WTC11 (cell line): Measurements from ENCODE around the gene CCDC141. TPM values are rescaled to one million over a fixed set of nuclear protein-coding genes. Genes with fewer than 3 reads are reported as not detected.

Experiments used
- ATAC-seq: fragments of 200-7000 bp; cut with Tn5 transposase; 2 replicates; pipeline ENCODE4 v1.10.0; 2021; ENCODE audit warnings: mild to moderate bottlenecking, moderate library complexity
- CTCF ChIA-PET: fragments of 300-600 bp; sonication (Branson Sonifier 250); formaldehyde crosslinking; loops from one replicate; lab custom pipeline; 2021; ENCODE audit warnings: antibody characterized with exemption; lab: Charles Lee
- POLR2A ChIA-PET: fragments of 350-600 bp; sonication (Branson Sonifier 250); formaldehyde crosslinking; loops from one replicate; lab custom pipeline; 2021; ENCODE audit warnings: antibody characterized with exemption; lab: Charles Lee
- DNase-seq: peaks from one replicate; pipeline ENCODE4 v3.0.0; 2021; ENCODE audit warnings: low spot score
- H3K27ac Mint-ChIP-seq: 2 replicates; pipeline ENCODE4 v1.8.0; 2021; ENCODE audit warnings: mixed read lengths
- H3K27me3 Mint-ChIP-seq: 2 replicates; pipeline ENCODE4 v1.8.0; 2021; ENCODE audit warnings: low read depth, mild to moderate bottlenecking, moderate library complexity, mixed read lengths
- H3K36me3 Mint-ChIP-seq: 2 replicates; pipeline ENCODE4 v1.8.0; 2021; ENCODE audit warnings: mixed read lengths
- H3K4me1 Mint-ChIP-seq: 2 replicates; pipeline ENCODE4 v1.8.0; 2022; ENCODE audit warnings: mixed read lengths
- H3K4me3 Mint-ChIP-seq: 2 replicates; pipeline ENCODE4 v1.8.0; 2021; ENCODE audit warnings: mild to moderate bottlenecking, moderate library complexity, mixed read lengths
- H3K9me3 Mint-ChIP-seq: 2 replicates; pipeline ENCODE4 v1.8.0; 2021; ENCODE audit warnings: mixed read lengths
- ATF1 ChIP-seq: sonication (generic); formaldehyde crosslinking; IDR thresholded peaks from 2 replicates; pipeline ENCODE4 v1.8.1; 2023; ENCODE audit warnings: mild to moderate bottlenecking, moderate library complexity, missing genetic modification reagents
- ETV6 ChIP-seq: sonication (generic); formaldehyde crosslinking; IDR thresholded peaks from 2 replicates; pipeline ENCODE4 v1.8.1; 2022; ENCODE audit warnings: mild to moderate bottlenecking, missing genetic modification reagents
- HMGA2 ChIP-seq: fragments of 250-450 bp; sonication (Bioruptor Pico); IDR thresholded peaks from 2 replicates; pipeline ENCODE4 v1.4.0; 2021; ENCODE audit warnings: mild to moderate bottlenecking, moderate library complexity
- IRF2 ChIP-seq: sonication (generic); formaldehyde crosslinking; IDR thresholded peaks from 2 replicates; pipeline ENCODE4 v1.8.0; 2022; ENCODE audit warnings: low read depth, missing genetic modification reagents, borderline replicate concordance
- JAZF1 ChIP-seq: fragments of 250-450 bp; sonication (Bioruptor Pico); IDR thresholded peaks from 2 replicates; pipeline ENCODE4 v1.9.0; 2021; ENCODE audit warnings: moderate library complexity, mild to moderate bottlenecking, inconsistent platforms
- MYBL2 ChIP-seq: sonication (generic); formaldehyde crosslinking; IDR thresholded peaks from 2 replicates; pipeline ENCODE4 v1.8.1; 2023; ENCODE audit warnings: mild to moderate bottlenecking, moderate library complexity, missing genetic modification reagents
- NFYB ChIP-seq: sonication (generic); formaldehyde crosslinking; conservative IDR thresholded peaks from 2 replicates; pipeline ENCODE4 v1.8.0; 2022; ENCODE audit warnings: low read depth, missing genetic modification reagents
- OVOL2 ChIP-seq: fragments of 250-450 bp; sonication (Bioruptor Pico); IDR thresholded peaks from 2 replicates; pipeline ENCODE4 v1.9.0; 2021; ENCODE audit warnings: mild to moderate bottlenecking, borderline replicate concordance
- PRRX2 ChIP-seq: fragments of 250-450 bp; sonication (Bioruptor Pico); IDR thresholded peaks from 2 replicates; pipeline ENCODE4 v1.8.0; 2021; ENCODE audit warnings: mild to moderate bottlenecking
- RORB ChIP-seq: fragments of 250-450 bp; sonication (Bioruptor Pico); IDR thresholded peaks from 2 replicates; pipeline ENCODE4 v1.9.0; 2021; ENCODE audit warnings: mild to moderate bottlenecking
- SMAD3 ChIP-seq: sonication (generic); formaldehyde crosslinking; IDR thresholded peaks from 2 replicates; pipeline ENCODE4 v1.8.0; 2022; ENCODE audit warnings: missing genetic modification reagents, mild to moderate bottlenecking, borderline replicate concordance
- SMAD4 ChIP-seq: sonication (generic); formaldehyde crosslinking; IDR thresholded peaks from 2 replicates; pipeline ENCODE4 v1.8.0; 2022; ENCODE audit warnings: mild to moderate bottlenecking, missing genetic modification reagents
- SOX15 ChIP-seq: fragments of 250-450 bp; sonication (Bioruptor Pico); IDR thresholded peaks from 2 replicates; pipeline ENCODE4 v1.9.0; 2021; ENCODE audit warnings: mild to moderate bottlenecking
- SP1 ChIP-seq: sonication (generic); formaldehyde crosslinking; conservative IDR thresholded peaks from 2 replicates; pipeline ENCODE4 v1.8.1; 2022; ENCODE audit warnings: missing genetic modification reagents
- TEAD1 ChIP-seq: sonication (generic); formaldehyde crosslinking; IDR thresholded peaks from 2 replicates; pipeline ENCODE4 v1.8.0; 2022; ENCODE audit warnings: mild to moderate bottlenecking, missing genetic modification reagents
- TEAD4 ChIP-seq: sonication (generic); formaldehyde crosslinking; IDR thresholded peaks from 2 replicates; pipeline ENCODE4 v1.8.0; 2022; ENCODE audit warnings: mild to moderate bottlenecking, missing genetic modification reagents
- ZBTB21 ChIP-seq: sonication (generic); formaldehyde crosslinking; IDR thresholded peaks from 2 replicates; pipeline ENCODE4 v1.8.1; 2023; ENCODE audit warnings: mild to moderate bottlenecking, missing genetic modification reagents, borderline replicate concordance
- ZNF232 ChIP-seq: sonication (generic); formaldehyde crosslinking; IDR thresholded peaks from 2 replicates; pipeline ENCODE4 v1.8.0; 2022; ENCODE audit warnings: mild to moderate bottlenecking, missing genetic modification reagents
- ZNF263 ChIP-seq: sonication (generic); formaldehyde crosslinking; IDR thresholded peaks from 2 replicates; pipeline ENCODE4 v1.8.1; 2022; ENCODE audit warnings: low read depth, mild to moderate bottlenecking, moderate library complexity, missing genetic modification reagents
- ZNF317 ChIP-seq: sonication (generic); formaldehyde crosslinking; IDR thresholded peaks from 2 replicates; pipeline ENCODE4 v1.8.1; 2023; ENCODE audit warnings: low read depth, mild to moderate bottlenecking, moderate library complexity, missing genetic modification reagents, borderline replicate concordance
- total RNA-seq: library from RNA; stranded (reverse); gene quantifications from 3 replicates; pipeline ENCODE4 v1.2.3, GENCODE V29; 2021
- TF ChIP-seq, protein P1 (sequence below): fragments of 250-450 bp; sonication (Bioruptor Pico); IDR thresholded peaks from 2 replicates; pipeline ENCODE4 v1.9.0; 2021; ENCODE audit warnings: moderate library complexity, mild to moderate bottlenecking, inconsistent platforms, borderline replicate concordance
- TF ChIP-seq, protein P2 (sequence below): sonication (generic); formaldehyde crosslinking; IDR thresholded peaks from 2 replicates; pipeline ENCODE4 v1.8.1; 2023; ENCODE audit warnings: mild to moderate bottlenecking, missing genetic modification reagents, moderate library complexity
- TF ChIP-seq, protein P3 (sequence below): sonication (generic); formaldehyde crosslinking; conservative IDR thresholded peaks from 2 replicates; pipeline ENCODE4 v1.8.1; 2023; ENCODE audit warnings: mild to moderate bottlenecking, low read depth, missing genetic modification reagents, moderate library complexity
- TF ChIP-seq, protein P4 (sequence below): sonication (generic); formaldehyde crosslinking; IDR thresholded peaks from 2 replicates; pipeline ENCODE4 v1.8.0; 2022; ENCODE audit warnings: missing genetic modification reagents
- TF ChIP-seq, protein P5 (sequence below): sonication (generic); formaldehyde crosslinking; IDR thresholded peaks from 2 replicates; pipeline ENCODE4 v1.8.0; 2022; ENCODE audit warnings: mild to moderate bottlenecking, missing genetic modification reagents
- TF ChIP-seq, protein P6 (sequence below): sonication (generic); formaldehyde crosslinking; IDR thresholded peaks from 2 replicates; pipeline ENCODE4 v1.8.1; 2022; ENCODE audit warnings: low read depth, missing genetic modification reagents, borderline replicate concordance

CCDC141 gene
- total RNA-seq, 1 experiment from 2014 or later, result 8.5 TPM

DNA sequence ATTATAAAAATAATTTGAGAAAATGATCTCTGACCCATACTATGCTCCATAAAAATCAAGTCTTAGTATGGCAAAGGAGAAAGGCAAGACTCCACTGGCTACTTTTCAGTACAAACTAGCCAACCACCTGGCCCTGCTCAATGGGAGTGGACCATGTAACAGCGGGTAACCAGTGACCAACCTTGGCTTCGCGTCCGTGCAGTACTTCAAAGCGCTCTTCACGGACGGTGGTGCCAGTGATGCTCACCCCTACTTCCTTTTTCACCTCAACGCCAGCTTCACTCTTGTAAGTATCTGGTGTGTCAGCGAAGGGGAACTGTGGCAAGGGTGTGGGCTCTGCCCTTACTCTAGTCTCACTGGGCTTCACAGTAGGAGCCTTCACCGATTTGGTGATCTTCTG is 266.0 kb downstream of the CCDC141 start:
- Mint-ChIP-seq H3K27ac (no peak overlapping the region), H3K4me3 (no peak overlapping the region), H3K27me3 (no peaks in the 10 kb centered on the region), H3K36me3 (0 out of 2 replicates have a peak, but pooled peaks cover 3% of the 10 kb centered on the region), H3K4me1 (no peaks in the 10 kb centered on the region), H3K9me3 (no peaks in the 10 kb centered on the region)
- ChIA-PET POLR2A (no interaction called here), CTCF (interaction anchor here (1.0 kb wide), 1 partner anchor 22 kb away, joined by 3 read pairs; no protein-coding TSS in a partner anchor)
- ATAC-seq, result no peak
- TF ChIP-seq TEAD4 (CRISPR knock-in tag) (no peak), PRRX2 (no peak), SOX15 (CRISPR knock-in tag) (no peak), ZNF232 (CRISPR knock-in tag) (no peak), SMAD4 (CRISPR knock-in tag) (no peak), NFYB (no peak), OVOL2 (no peak), ZNF317 (no peak), HMGA2 (CRISPR knock-in tag) (no peak), ZBTB21 (no peak)
- TF ChIP-seq, protein P1, sequence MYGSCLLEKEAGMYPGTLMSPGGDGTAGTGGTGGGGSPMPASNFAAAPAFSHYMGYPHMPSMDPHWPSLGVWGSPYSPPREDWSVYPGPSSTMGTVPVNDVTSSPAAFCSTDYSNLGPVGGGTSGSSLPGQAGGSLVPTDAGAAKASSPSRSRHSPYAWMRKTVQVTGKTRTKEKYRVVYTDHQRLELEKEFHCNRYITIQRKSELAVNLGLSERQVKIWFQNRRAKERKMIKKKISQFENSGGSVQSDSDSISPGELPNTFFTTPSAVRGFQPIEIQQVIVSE (CRISPR knock-in tag), result no peak
- TF ChIP-seq, protein P2, sequence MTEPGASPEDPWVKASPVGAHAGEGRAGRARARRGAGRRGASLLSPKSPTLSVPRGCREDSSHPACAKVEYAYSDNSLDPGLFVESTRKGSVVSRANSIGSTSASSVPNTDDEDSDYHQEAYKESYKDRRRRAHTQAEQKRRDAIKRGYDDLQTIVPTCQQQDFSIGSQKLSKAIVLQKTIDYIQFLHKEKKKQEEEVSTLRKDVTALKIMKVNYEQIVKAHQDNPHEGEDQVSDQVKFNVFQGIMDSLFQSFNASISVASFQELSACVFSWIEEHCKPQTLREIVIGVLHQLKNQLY, result no peak
- TF ChIP-seq, protein P3, sequence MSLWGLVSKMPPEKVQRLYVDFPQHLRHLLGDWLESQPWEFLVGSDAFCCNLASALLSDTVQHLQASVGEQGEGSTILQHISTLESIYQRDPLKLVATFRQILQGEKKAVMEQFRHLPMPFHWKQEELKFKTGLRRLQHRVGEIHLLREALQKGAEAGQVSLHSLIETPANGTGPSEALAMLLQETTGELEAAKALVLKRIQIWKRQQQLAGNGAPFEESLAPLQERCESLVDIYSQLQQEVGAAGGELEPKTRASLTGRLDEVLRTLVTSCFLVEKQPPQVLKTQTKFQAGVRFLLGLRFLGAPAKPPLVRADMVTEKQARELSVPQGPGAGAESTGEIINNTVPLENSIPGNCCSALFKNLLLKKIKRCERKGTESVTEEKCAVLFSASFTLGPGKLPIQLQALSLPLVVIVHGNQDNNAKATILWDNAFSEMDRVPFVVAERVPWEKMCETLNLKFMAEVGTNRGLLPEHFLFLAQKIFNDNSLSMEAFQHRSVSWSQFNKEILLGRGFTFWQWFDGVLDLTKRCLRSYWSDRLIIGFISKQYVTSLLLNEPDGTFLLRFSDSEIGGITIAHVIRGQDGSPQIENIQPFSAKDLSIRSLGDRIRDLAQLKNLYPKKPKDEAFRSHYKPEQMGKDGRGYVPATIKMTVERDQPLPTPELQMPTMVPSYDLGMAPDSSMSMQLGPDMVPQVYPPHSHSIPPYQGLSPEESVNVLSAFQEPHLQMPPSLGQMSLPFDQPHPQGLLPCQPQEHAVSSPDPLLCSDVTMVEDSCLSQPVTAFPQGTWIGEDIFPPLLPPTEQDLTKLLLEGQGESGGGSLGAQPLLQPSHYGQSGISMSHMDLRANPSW (CRISPR knock-in tag), result no peak
- DNase-seq, result no peak

DNA sequence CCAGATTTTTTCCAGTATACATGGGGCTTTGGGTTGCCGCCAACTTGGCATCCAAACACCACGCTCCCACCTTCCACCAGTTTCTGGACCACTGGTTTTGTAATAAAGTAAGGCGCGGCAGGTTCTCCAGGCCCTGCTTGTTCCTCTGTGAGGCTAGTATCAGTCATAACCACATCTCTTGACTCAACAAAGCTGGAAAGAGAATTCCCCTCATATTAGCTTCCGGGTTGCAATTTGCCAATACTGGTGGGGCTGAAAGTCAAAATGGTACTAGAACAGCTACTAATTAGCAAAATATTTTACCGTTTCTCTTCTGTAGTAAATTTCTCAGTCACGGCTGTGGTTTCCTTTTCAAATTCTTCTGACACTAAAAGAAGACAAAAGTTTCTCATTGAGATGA is 267.7 kb downstream of the CCDC141 start:
- no peak overlapping the region for H3K4me3 Mint-ChIP-seq
- no peak overlapping the region for H3K27ac Mint-ChIP-seq
- ChIA-PET CTCF (interaction anchor here (0.5 kb wide), 1 partner anchor 260 kb away, joined by 5 read pairs; no protein-coding TSS in a partner anchor), POLR2A (no interaction called here)
- H3K9me3 Mint-ChIP-seq, result no peaks in the 10 kb centered on the region
- ATAC-seq, result no peak
- DNase-seq, result no peak
- no peaks in the 10 kb centered on the region for H3K27me3 Mint-ChIP-seq
- H3K4me1 Mint-ChIP-seq, result no peaks in the 10 kb centered on the region
- H3K36me3 Mint-ChIP-seq, result 0 out of 2 replicates have a peak, but pooled peaks cover 3% of the 10 kb centered on the region
- TF ChIP-seq SP1 (CRISPR knock-in tag) (no peak), ETV6 (CRISPR knock-in tag) (no peak), IRF2 (CRISPR knock-in tag) (no peak), ATF1 (no peak), SMAD4 (CRISPR knock-in tag) (no peak), ZNF263 (CRISPR knock-in tag) (no peak), TEAD1 (CRISPR knock-in tag) (no peak), RORB (CRISPR knock-in tag) (no peak), JAZF1 (CRISPR knock-in tag) (no peak), MYBL2 (CRISPR knock-in tag) (no peak), SMAD3 (no peak)
- TF ChIP-seq, protein P4, sequence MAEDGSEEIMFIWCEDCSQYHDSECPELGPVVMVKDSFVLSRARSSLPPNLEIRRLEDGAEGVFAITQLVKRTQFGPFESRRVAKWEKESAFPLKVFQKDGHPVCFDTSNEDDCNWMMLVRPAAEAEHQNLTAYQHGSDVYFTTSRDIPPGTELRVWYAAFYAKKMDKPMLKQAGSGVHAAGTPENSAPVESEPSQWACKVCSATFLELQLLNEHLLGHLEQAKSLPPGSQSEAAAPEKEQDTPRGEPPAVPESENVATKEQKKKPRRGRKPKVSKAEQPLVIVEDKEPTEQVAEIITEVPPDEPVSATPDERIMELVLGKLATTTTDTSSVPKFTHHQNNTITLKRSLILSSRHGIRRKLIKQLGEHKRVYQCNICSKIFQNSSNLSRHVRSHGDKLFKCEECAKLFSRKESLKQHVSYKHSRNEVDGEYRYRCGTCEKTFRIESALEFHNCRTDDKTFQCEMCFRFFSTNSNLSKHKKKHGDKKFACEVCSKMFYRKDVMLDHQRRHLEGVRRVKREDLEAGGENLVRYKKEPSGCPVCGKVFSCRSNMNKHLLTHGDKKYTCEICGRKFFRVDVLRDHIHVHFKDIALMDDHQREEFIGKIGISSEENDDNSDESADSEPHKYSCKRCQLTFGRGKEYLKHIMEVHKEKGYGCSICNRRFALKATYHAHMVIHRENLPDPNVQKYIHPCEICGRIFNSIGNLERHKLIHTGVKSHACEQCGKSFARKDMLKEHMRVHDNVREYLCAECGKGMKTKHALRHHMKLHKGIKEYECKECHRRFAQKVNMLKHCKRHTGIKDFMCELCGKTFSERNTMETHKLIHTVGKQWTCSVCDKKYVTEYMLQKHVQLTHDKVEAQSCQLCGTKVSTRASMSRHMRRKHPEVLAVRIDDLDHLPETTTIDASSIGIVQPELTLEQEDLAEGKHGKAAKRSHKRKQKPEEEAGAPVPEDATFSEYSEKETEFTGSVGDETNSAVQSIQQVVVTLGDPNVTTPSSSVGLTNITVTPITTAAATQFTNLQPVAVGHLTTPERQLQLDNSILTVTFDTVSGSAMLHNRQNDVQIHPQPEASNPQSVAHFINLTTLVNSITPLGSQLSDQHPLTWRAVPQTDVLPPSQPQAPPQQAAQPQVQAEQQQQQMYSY, result no peak
- TF ChIP-seq, protein P5, sequence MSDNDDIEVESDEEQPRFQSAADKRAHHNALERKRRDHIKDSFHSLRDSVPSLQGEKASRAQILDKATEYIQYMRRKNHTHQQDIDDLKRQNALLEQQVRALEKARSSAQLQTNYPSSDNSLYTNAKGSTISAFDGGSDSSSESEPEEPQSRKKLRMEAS (CRISPR knock-in tag), result no peak
- TF ChIP-seq, protein P3 (CRISPR knock-in tag), result no peak
- TF ChIP-seq, protein P6, sequence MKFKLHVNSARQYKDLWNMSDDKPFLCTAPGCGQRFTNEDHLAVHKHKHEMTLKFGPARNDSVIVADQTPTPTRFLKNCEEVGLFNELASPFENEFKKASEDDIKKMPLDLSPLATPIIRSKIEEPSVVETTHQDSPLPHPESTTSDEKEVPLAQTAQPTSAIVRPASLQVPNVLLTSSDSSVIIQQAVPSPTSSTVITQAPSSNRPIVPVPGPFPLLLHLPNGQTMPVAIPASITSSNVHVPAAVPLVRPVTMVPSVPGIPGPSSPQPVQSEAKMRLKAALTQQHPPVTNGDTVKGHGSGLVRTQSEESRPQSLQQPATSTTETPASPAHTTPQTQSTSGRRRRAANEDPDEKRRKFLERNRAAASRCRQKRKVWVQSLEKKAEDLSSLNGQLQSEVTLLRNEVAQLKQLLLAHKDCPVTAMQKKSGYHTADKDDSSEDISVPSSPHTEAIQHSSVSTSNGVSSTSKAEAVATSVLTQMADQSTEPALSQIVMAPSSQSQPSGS (CRISPR knock-in tag), result no peak
